EL (cell line): ENCODE results near the gene GNG7.
"Not testable (repeated sequence)": the region's sequence is repeated elsewhere in the genome, so short reads cannot be mapped to it uniquely, and the experiment has no call there.

Experiments used
- DNase-seq: peaks from one replicate; pipeline ENCODE4 v3.0.0-alpha.2; 2016

GNG7 gene

DNA sequence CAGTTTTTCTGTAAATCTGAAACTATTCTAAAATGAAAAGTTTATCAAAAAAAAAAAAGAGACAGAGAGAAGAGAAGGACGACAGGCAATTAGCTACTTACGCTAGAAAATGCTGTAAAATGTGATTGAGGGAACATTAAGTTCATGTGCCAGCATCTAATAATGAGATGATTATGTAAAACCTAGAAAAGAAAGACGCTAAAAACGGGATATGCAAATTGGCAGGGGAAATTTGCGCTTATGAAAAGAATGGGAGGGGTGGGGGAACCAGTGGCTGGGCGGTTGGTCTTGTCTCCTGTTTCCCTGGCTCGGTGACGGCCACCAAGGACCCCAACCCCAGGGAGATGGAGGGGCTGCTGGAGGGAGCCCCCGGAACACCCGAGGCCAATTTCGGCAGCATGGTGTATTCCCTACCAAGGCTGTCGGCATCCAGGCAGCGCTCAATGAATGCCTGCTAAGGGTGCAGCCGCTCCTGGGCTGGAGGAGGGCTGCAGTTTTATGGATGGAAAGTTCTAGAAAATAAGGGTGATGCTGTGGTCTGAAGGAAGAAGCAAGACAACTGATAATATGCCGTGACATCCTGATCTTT, 34.2 kb downstream of the GNG7 start:
- DNase-seq = no peak

DNA sequence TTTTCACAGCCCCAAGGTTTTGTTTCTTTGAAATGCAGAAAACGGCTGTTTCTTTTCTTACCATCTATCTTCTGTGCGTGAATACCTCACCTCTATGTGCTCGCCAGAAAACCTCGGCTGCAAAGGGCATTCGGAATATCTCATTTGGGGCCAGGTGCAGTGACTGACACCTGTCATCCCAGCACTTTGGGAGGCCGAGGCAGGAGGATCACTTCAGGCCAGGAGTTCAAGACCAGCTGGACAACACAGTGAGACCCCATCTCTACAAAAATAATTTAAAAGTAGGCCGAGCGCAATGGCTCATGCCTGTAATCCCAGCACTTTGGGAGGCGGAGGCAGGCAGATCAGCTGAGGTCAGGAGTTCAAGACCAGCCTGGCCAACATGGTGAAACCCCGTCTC, 35.1 kb downstream of the GNG7 start:
- not testable (repeated sequence) for DNase-seq

DNA sequence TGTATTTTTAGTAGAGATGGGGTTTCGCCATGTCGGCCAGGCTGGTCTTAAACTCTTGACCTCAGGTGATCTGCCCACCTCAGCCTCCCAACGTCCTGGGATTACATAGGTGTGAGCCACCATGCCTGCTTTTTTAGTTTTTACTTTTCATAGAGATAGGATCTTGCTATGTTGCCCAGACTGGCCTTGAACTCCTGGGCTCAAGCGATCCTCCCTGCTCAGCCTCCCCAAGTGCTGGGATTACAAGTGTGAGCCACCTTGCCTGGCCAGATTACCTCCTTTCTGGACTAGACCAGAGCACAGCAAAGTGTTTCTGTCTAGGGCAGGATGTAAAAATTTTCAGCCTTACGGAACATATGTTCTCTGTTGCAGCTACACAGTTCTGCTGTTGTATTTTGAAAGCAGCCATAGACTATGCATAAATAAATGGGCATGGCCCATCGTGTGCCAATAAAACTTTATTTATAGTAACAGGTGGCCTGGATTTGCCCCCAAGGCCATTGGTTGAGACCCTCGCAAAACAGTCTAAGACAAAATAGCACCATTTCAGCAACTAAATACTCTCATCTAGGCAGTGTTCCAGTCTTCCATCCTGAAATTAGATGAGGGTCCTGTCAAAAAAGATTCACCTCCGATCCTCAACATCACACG, 36.0 kb downstream of the GNG7 start:
- no peak for DNase-seq

DNA sequence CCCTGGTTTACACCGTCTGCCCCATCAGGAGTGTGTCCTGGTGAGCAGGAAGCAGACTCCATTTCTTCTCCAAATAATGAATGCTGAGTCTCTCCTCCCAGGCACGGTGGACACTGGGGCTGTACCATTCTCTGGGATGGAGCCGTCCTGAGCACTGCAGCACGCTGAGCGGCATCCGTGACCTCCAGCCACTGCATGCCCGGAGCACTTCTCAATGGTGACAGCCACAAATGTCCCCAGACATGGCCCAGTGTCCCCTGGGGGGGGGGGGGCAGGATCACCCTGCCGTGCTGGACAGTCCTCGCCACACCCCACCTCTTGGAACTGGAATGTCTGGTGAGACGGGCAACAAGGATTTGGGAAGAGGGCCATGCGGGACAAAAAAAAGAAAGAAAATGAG, 37.4 kb downstream of the GNG7 start:
- DNase-seq = no peak

DNA sequence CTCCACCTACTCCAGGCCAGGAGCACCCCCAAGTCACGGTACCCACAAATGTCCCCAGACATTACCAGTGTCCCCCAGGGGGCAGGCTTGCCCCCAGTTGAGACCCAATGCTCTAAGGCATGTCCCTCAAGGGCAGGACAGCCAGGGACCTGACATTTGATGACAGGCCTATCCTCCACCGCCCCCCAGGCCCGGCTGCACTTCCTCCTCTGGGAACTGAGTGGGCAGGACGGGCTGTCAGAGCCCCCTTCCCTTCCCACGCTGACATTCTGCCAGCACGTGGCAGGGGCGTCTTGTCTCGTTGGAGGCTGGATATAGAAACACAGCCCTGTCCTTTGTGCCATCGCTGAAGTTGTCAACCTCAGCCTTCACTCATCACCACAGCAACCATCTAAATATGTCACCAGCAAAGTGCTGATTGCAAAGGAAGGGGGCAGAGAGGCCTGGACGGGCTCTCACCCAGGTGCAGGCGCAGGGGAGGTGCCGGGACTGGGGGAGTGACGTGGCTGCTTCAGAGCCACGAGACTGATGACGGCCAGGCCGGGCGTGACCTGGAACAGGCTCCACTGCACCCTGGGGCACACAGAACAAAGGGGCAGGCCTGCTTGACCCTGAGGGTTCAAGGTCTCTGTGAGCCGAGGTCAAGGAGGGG, 38.4 kb downstream of the GNG7 start:
- DNase-seq = no peak

DNA sequence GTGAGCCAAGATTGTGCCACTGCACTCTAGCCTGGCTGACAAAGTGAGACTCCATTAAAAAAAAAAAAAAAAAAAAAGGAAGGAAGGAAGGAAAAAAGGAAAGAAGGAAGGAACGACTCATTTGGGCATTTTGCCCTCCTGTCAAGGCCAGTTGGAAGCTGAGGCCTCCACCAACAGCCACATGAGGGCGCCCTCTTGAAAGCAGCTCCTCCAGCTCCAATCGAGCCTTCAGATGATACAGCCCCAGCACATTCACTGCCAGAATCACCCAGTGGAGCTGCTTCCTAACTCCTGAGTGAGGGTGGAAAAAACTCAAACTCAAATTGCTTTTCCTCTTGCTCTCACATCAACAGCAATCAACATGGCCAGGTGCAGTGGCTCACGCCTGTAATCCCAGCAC, 40.9 kb downstream of the GNG7 start:
- DNase-seq = no peak

DNA sequence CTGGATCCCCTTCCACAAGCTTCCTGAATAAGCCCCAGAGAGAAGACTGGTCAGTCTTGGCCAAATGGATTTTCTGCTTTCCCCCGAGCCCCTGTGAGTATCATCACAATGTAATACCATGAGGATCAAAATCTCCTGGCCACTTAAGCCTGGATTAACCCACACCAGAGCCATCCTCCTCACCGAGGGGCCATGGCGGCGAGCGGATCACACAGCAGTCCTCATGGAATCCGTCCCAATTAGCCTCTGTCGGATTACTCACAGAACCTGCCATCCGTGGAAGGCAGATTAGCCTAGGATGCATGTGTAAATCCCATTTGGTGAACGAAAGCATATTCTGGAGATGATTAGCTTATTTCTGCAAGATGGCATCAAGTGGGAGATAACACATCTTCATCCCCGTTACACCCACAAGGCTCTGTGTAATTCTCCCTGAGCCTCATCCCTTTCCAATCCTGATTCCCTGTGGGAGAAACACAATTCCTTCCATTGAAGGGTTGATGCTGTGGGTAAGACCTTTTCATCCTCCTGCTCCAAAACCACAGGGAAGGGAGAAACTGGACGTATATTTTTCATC, 42.5 kb downstream of the GNG7 start:
- no peak for DNase-seq

DNA sequence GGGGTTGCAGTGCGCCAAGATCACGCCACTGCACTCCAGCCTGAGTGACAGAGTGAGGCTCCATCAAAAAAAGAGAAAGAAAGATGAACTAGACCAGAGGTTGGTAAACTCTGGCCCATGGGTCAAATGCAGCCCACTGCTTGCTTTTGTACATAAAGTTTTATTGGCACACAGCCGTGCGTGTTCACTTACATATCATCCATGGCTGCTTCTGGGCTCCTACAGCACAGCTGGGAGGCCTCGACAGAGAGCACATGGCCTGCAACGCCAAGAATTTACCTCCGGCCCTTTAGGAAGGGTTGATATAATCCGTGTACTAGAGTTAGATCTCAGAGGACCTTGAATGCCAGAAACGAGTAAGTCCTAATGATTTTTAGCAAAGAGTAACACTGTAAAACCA, 46.0 kb downstream of the GNG7 start:
- no peak for DNase-seq

DNA sequence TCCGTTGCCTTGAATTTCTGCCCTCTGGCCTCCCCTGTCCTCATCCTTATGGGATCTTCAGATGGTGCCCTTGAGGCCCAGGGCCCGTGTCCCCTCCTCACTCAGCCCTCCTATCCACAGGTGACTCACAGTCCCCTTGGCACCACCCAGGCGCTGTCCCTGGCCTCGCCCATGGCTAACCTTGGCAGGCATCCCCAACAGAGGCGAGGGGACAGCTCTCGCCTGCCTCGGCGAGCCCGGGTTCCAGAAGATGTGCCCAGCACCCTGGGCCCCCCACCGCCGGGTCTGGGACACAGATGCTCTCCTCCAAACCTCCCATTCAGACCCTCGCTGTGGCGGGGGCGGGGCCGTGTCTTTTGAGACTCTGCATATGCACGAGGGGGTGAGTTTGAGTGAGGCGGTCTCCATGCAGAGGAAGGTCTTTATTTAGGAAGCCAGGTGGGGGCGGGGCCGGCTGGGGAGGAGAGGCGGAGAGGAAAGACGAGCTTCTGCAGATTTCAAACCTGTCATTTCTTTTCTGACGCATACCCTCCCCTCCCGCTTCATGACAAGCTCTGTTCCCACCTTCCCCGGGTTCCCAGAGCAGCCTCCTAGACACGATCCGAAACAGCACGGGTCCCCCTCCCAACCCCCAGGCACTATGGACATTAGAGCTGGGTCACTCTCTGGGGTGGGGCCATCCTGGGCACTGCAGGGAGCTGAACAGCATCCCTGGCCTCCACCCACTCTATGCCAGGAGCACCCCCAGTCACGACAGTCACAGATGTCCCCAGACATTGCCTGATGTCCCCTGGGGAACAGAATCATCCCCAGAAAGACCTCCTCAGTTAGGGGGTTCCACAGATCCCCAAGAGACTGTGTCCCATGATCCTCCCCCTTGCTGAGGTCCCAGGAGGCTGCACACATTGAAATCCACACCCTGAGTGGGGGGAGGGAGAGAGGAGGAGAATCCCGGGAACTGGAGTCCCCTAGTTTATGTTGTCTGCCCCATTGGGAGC, 48.5 kb downstream of the GNG7 start:
- DNase-seq = no peak

DNA sequence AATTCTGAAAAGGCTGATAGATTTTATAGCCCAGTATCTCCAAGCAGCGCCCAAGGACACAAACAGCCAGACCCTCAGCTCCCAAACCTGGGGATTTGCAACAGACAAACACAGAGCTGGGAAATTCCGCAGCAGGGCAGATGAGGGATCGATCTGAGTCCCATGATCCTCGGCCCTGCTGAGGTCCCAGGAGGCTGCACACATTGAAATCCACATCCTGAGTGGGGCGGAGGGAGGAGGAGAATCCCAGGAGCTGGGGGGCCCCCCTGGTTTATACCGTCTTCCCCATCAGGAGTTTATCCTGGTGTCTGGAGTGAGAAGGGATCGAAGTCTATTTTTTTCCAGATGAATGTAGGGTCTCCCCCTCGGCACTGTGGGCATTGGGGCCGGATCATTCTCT, 49.3 kb downstream of the GNG7 start:
- no peak for DNase-seq

DNA sequence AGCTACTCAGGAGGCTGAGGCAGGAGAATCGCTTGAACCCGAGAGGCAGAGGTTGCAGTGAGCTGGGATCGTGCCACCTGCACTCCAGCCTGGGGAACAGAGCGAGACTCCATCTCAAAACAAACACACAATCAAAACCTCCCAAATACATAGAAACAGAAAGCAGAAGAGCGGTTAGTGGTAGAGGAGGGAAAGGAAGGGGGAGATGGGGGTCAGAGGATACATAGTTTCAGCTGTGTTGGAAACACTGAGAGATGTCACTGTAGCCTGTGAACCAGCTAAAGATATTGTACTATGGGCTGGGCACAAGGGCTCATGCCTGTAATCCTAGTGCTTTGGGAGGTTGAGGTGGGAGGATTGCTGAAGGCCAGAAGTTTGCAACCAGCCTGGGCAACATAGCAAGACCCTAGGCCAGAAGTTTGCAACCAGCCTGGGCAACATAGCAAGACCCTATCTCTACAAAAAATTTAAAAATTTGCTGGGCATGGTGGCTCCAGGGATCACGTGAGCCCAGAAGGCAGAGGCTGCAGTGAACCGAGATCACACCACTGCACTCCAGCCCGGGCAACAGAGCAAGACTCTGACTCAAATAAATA, 49.9 kb downstream of the GNG7 start:
- DNase-seq = no peak

DNA sequence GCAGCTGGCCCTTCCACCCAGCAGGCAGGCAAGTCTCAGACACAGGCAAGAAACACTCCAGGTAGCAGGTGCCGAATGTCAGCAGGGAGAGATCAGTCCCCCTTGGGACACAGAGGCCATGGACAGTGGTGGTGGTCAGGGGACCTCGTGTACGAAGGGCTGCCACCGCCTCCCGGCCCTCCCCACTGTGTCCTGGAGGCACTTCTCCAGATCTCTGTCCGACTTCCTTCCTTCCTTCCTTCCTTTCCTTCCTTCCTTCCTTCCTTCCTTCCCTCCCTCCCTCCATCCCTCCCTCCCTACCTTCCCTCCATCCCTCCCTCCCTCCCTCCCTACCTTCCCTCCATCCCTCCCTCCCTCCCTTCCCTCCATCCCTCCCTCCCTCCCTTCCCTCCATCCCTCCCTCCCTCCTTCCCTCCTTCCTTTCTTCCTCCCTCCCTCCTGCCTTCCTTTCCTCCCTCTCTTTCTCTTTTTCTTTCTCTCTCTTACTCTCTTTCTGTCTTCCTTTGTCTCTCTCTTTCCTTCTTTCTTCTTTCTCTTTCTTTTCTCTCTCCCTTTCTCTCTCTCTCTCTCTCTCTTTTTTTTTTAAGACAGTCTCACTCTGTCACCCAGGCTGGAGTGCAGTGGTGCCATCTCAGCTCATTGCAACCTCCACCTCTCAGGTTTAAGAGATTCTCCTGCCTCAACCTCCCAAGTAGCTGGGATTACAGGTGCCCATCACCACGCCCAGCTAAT, 51.3 kb downstream of the GNG7 start:
- not testable (repeated sequence) for DNase-seq

DNA sequence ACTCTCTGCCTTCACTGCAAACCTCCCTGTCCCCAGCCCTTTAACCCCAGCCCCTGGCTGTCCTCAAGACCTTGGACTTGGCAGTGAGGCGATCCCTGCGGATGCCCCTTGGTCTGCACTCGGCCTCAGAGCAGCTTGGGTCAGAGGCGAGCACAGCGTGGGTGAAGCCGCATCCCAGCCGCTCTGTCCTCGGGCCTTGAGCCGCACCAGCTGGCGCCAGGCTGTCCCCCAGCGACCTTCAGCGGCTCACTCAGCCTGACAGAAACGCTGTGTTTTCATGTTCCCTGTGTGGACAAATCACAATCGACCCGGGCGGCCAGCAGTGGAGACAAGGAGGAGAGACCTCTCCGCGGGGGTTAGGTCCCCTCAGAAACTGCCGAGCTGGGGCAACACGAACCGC, 52.0 kb downstream of the GNG7 start:
- DNase-seq = no peak

DNA sequence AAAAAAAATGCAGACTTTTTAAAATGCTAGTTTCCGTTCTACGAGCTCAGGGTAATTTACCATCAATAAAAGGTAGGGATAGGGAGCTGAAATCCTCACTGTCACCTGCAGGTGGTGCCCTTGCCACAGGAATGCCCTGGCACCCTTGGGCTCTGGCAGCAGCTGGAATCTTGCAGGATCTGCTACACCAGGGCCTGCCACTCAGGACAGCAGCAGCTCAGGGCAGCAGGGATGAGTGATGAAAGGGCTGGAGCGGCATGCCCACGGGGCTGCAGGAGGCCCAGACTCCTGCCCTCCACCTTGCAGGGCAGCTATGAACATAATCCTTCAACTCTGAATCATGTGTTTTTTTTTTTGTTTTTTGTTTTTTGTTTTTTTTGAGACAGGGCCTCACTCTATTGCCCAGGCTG, 54.0 kb downstream of the GNG7 start:
- peak; percentile 73 for DNase-seq

DNA sequence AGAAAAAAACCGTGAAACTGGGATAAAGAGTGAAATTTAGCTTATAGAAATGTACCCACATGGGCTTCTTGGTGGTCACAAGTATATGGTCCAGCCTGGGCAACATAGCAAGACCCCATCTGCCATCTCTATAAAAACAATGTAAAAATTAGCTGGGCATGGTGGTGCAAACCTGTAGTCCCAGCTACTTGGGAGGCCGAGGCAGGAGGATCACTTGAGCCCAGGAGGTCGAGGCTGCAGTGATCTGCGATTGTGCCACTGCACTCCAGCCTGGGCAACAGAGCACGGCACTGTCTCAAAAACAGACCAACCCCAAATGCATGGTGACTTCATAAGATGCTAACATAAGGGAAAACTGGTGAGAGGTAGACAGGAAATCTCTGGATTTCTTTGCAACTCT, 54.4 kb downstream of the GNG7 start:
- no peak for DNase-seq

DNA sequence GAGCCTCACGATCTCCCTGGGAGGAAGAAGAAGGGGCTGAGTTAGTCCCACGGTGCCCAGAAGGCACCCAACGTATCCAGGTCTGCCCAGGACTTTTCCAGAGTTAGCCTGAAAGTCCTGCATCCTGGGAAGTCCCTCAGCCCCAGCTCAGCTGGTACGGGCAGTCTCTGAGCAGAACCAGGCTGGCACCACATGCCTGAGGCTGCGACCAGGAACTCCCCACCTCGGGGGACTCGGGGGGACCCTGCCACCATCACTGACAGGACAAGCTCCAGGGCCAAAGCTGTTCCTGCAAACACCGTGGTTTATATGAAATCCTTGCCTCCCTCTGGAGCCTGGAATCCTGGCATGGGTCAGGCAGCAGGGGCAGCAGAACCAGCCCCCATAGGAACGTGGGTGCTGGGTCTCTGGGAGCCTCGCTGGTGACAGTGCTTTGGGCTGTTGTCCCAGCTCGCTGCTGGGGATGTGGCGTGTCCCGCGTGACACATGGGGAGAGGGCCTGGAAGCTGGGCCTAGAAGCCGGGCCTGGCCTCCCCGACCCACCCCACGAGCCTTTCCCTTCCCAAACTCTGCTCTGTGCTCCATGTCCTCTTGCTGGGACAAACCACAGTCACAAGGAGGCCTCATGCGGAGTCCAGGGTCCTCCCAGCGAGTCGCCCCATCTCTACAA, 55.5 kb downstream of the GNG7 start:
- DNase-seq = no peak

DNA sequence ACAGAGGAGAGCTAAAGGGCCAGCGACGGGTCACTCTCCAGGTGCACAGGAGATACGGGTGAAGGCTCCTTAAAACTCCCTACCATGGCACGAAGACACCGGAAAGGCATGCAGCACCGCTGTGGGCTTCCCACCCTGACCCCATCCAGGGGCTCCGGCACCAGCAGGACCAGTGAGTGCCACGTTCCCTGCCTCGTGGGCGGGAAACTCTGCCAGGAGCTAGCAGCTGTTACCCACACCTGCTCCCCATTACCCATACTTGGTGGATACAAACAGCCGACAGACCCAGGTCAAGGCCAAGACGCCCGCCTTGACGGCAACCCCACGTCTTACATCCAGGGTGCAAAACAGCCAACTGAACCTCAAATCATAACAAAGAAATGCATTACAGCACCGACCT, 56.7 kb downstream of the GNG7 start:
- no peak for DNase-seq

DNA sequence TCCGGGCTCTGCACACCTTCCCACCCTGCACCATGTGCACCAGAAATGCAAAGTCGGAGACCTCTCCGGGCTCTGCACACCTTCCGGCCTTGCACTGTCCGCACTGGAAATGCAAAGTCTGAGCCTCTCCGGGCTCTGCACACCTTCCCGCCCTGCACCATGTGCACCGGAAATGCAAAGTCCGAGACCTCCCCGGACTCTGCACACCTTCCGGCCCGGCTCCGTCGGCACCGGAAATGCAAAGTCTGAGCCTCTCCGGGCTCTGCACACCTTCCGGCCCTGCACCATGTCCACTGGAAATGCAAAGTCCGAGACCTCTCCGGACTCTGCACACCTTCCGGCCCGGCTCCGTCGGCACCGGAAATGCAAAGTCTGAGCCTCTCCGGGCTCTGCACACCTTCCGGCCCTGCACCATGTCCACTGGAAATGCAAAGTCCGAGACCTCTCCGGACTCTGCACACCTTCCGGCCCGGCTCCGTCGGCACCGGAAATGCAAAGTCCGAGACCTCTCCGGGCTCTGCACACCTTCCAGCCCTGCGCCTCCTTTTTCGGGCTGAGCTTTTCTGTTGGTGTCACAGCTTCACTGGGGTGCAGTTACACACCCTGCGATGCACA, 59.3 kb downstream of the GNG7 start:
- not testable (repeated sequence) for DNase-seq

DNA sequence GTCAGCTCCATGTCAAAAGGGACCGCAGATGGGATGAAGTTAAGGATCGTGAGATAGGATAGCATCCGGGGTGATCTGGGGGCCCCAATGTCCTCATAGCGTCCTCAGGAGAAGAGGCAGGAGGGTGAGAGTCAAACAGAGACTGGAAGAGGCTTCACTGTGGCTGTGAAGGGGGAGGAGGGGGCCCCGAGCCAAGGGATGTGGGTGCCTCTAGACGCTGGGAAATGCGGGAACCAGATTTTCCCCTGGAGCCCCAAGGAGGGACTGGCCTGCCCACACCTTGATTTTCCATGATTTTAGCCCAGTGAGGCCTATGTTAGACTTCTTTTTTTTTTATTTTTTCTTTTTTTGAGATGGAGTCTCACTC, 61.2 kb downstream of the GNG7 start:
- DNase-seq = no peak

DNA sequence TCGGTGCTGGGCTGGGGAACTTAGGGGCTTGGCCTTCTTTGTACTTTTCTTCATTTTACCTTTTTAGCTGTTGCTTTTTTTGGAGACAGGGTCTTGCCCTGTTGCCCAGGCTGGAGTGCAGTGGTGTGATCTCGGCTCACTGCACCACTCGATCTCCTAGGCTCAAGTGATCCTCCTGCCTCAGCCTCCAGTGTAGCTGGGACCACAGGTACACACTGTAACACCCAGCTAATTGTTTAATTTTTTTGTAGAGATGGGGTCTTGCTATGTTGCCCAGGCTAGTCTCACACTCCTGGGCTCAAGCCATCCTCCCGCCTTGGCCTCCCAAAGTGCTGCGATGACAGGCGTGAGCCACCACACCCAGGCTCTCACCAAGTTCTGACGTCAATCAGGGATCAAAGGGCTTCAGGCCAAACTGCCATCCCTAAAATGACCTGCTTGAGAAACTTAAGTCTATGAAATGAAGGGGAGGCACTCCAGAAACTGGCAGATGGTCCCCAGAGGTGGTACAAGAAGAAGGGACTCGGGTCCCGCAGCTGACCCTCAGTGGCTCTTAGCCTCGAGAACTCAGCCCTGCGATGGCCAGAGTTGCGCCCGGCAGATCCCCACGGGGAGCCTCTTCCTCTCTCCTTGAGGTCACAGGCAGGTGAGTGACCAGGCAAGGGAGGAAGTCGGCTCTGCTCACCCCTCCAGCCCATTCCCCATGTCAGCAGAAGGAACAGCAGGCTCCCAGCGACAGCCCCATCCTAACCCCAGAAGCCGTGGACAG, 61.7 kb downstream of the GNG7 start:
- no peak for DNase-seq
